T-helper 17 cell (primary cell): ENCODE results near the gene NKAIN2. TPM values are rescaled to one million over a fixed set of nuclear protein-coding genes. Genes with fewer than 3 reads are reported as not detected.
"Not testable (repeated sequence)": the region's sequence is repeated elsewhere in the genome, so short reads cannot be mapped to it uniquely, and the experiment has no call there.

Source experiments
- ATAC-seq: fragments of 150-1000 bp; cut with Tn5 transposase; 2 replicates; pipeline ENCODE4 v1.10.0; 2021; ENCODE audit warnings: mild to moderate bottlenecking, moderate library complexity
- DNase-seq, 3 donors: peaks; one replicate each; pipeline versions ENCODE4 v3.0.0 to v3.0.0-alpha.2; 2020 to 2021
- H3K9me3 ChIP-seq: one replicate; pipeline ENCODE4 v1.7.0; 2013; ENCODE audit warnings: low read length, mild to moderate bottlenecking; ENCODE audit not compliant: control insufficient read depth, poor library complexity, severe bottlenecking
- H3K27ac Mint-ChIP-seq: one replicate; pipeline ENCODE4 v1.8.0; 2022; ENCODE audit warnings: mild to moderate bottlenecking, moderate library complexity, mixed read lengths
- H3K27me3 Mint-ChIP-seq: one replicate; pipeline ENCODE4 v1.8.0; 2022; ENCODE audit warnings: mixed read lengths
- H3K36me3 Mint-ChIP-seq: one replicate; pipeline ENCODE4 v1.8.0; 2022; ENCODE audit warnings: low read depth, mixed read lengths
- H3K4me1 Mint-ChIP-seq: one replicate; pipeline ENCODE4 v1.8.0; 2022; ENCODE audit warnings: mild to moderate bottlenecking, mixed read lengths
- H3K4me3 Mint-ChIP-seq: one replicate; pipeline ENCODE4 v1.8.0; 2022; ENCODE audit warnings: mild to moderate bottlenecking, moderate library complexity, mixed read lengths
- total RNA-seq, 4 donors: library from RNA in 2 of 4; stranded (reverse) in 2 of 4; gene quantifications; one replicate each; pipeline ENCODE4 v1.2.3 and lab custom pipeline; 2022 to 2026

Gene NKAIN2
- total RNA-seq, 2 donors from 2014 or later = 0.13 TPM; not detected in 1

DNA sequence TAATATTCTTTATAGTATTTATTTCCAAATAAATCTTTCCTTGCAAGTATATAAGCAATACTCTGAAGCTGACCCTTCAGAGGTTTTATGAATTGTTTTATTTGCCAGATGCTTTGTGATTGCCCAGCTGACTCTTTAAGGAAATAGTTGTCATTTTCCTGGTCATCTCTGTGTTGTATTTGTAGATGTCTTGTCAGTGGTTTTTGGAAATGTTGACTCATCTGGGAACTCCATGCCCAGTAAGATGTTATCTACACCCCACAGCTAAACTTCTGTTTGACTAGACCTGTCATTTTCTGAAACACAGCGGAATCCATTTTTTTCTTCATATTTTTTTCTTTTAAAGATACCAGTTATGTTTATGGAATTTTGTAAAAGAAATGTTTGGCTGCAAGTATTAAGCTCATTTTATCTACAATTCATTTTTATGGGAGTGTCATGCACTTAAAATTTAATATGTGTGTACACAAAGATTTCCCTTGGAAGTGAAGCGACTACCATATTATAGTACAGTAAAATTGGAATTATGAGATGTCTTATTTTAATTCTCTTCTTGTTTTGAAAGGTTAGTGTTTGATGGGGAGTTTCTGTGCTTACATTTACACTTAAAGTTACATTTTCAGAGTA, 491.0 kb downstream of the NKAIN2 start:
- no peak overlapping the region for H3K27ac Mint-ChIP-seq

DNA sequence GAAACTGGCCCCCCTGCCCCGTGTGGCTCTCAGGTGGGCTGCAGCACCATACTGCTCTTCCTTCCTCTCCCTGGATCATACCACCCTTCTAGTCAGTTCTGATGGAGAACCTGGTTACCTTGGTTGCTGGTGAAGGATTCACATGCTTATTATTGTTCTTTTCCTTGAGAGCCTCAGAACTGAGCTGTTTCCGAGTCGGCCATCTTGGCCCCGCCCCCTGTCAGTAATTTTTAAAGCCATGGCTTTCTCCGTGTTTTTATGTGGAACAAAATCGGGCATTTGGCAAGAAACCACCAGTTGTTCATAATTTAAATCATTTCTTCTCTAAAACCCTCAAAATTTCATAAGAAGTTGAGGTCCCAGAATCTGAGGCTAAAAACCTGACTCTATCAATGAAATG, 493.8 kb downstream of the NKAIN2 start:
- Mint-ChIP-seq H3K4me3 (no peak overlapping the region), H3K36me3 (no peaks in the 10 kb centered on the region), H3K4me1 (no peaks in the 10 kb centered on the region), H3K27me3 (no peaks in the 10 kb centered on the region), H3K27ac (no peak overlapping the region)
- no peaks in the 10 kb centered on the region for H3K9me3 ChIP-seq
- DNase-seq (no peak), ATAC-seq (no peak)

More for the DNA sequence above, 491.0 kb downstream of the NKAIN2 start:
- H3K9me3 ChIP-seq = no peaks in the 10 kb centered on the region
- ATAC-seq (no peak), DNase-seq (no peak)
- no peaks in the 10 kb centered on the region for H3K27me3 Mint-ChIP-seq
- no peaks in the 10 kb centered on the region for H3K4me1 Mint-ChIP-seq
- no peaks in the 10 kb centered on the region for H3K36me3 Mint-ChIP-seq
- H3K4me3 Mint-ChIP-seq = no peak overlapping the region

DNA sequence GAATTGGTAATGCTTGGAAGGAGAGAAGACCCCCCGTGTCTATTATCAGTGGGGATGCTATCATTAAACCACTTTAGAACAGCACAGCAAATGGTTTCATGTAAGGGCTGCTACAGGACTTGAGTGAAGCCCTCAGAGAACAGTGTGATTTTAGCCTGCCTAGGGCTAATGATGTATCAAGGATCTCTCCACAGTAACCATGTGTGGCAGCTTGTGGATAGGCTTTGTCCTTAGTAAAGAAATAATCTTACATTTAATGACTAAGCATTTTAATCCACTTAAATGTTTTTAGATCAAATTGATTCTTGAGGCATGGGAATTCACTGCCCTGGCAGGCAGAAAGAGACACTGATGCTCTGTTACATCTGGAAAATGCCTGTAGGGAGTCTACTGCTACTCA, 495.1 kb downstream of the NKAIN2 start:
- Mint-ChIP-seq H3K27ac (no peak overlapping the region), H3K4me3 (no peak overlapping the region), H3K36me3 (no peaks in the 10 kb centered on the region), H3K27me3 (no peaks in the 10 kb centered on the region), H3K4me1 (no peaks in the 10 kb centered on the region)
- H3K9me3 ChIP-seq = no peaks in the 10 kb centered on the region
- no peak for DNase-seq
- ATAC-seq = no peak

DNA sequence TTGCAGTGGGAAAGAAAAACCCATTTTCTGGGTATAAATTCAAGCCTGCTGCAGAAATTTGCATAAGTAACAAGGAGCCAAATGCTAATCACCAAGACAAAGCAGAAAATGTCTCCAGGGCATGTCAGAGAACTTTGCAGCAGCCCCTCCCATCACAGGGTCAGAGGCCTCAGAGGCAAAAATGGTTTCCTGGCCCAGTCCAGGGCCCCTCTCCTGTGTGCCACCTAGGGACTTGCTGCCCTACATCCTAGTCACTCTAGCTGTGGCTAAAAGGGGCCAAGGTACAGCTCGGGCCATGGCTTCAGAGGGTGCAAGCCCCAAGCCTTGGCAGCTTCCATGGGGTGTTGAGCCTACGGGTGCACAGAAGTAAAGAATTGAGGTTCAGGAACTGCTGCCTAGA, 497.2 kb downstream of the NKAIN2 start:
- H3K27me3 Mint-ChIP-seq, H3K36me3 Mint-ChIP-seq, H3K9me3 ChIP-seq, H3K4me1 Mint-ChIP-seq, H3K4me3 Mint-ChIP-seq, H3K27ac Mint-ChIP-seq, ATAC-seq, DNase-seq: not testable (repeated sequence)

DNA sequence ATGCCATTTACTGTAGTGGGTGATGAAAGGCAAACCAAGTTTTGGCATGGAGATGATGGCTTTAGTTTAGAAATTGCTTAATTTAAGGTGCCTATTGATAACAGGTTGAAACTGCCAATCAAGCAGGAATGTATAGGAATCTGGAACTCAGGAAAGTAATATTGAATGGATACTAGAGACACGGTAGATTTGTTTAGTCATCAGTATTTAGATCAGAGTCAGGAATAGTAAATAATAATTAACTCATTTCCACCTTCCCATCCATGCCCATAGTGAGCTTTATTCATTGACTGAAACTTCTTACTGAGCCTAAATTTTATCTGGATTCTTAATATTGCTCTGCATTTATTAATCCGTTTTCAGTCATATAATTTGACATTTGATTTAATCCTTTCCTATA, 500.3 kb downstream of the NKAIN2 start:
- Mint-ChIP-seq H3K27me3 (no peaks in the 10 kb centered on the region), H3K4me1 (no peaks in the 10 kb centered on the region), H3K36me3 (no peaks in the 10 kb centered on the region), H3K4me3 (no peak overlapping the region), H3K27ac (no peak overlapping the region)
- ATAC-seq (no peak), DNase-seq (no peak)
- H3K9me3 ChIP-seq = no peaks in the 10 kb centered on the region

DNA sequence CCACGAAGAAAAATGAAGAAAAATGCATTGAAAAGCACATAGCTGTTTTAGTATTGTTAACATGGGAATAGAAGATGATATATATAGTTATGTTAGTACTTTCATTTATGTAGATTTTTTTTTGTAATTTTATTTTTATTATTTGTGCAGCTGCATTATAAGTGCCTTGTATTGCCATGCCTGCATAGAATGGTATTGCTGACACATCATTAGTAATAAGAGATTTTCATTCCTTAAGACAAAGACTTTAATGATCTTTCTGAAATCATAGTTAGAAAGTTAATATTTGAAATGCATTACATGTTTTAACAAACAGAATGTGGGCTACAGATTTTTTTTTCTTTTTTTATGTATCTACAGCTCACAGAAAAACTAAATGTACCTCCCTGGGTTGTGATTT, 506.5 kb downstream of the NKAIN2 start:
- no peak for ATAC-seq
- H3K4me1 Mint-ChIP-seq = no peaks in the 10 kb centered on the region
- H3K9me3 ChIP-seq = no peaks in the 10 kb centered on the region
- no peak for DNase-seq
- no peaks in the 10 kb centered on the region for H3K27me3 Mint-ChIP-seq
- H3K27ac Mint-ChIP-seq = no peak overlapping the region
- no peak overlapping the region for H3K4me3 Mint-ChIP-seq
- no peaks in the 10 kb centered on the region for H3K36me3 Mint-ChIP-seq

GRCh38 chr6:124319410-124319809, 515.7 kb downstream of the NKAIN2 start:
- Mint-ChIP-seq H3K4me3 (no peak overlapping the region), H3K27me3 (no peaks in the 10 kb centered on the region), H3K27ac (no peak overlapping the region), H3K36me3 (no peaks in the 10 kb centered on the region), H3K4me1 (no peaks in the 10 kb centered on the region)
- no peak for ATAC-seq
- no peaks in the 10 kb centered on the region for H3K9me3 ChIP-seq
- DNase-seq = no peak

DNA sequence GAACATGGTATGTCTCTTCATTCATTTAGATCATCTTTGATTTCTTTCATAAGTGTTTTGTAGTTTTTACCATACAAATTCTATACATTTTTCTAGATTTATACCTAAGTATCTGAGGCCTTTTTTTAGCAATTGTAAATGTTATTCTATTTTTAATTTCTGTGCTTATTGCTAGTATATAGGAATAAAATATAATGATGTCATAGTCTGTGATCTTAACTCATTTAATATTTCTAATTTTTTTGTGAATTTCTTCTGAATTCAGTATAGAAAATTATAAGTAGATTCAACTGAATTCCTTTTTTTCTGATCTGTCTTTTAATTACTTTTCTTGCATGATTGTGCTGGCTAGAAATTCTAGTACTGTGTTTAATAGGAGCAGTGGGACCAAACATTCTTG, 520.6 kb downstream of the NKAIN2 start:
- ATAC-seq (no peak), DNase-seq (no peak)
- Mint-ChIP-seq H3K27me3 (no peaks in the 10 kb centered on the region), H3K4me3 (no peak overlapping the region), H3K27ac (no peak overlapping the region), H3K4me1 (no peaks in the 10 kb centered on the region), H3K36me3 (no peaks in the 10 kb centered on the region)
- no peaks in the 10 kb centered on the region for H3K9me3 ChIP-seq

- Mint-ChIP-seq H3K27ac (no peak overlapping the region), H3K4me3 (no peak overlapping the region), H3K4me1 (no peaks in the 10 kb centered on the region), H3K36me3 (no peaks in the 10 kb centered on the region), H3K27me3 (no peaks in the 10 kb centered on the region)
- H3K9me3 ChIP-seq = no peaks in the 10 kb centered on the region
- no peak for DNase-seq
- ATAC-seq = no peak
Observed at GRCh38 chr6:124330197-124330596, 526.5 kb downstream of the NKAIN2 start.

DNA sequence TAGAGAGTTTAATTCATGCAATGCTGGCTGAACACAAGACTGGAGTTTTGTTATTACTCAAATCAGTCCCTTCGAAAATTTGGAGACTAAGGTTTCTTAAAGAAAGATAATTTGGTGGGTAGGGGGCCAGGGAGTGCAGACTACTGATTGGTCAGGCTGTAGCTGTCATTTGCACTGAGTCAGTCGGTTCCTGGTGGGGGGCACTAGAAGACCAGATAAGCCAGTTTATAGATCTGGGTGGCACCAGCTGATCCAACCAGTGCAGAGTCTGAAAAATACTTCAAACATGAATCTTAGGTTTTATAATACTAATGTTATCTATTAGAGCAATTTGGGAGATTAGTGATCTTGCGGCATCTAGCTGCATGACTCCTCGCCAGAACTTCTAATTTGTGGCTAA, 530.7 kb downstream of the NKAIN2 start:
- Mint-ChIP-seq H3K4me3 (no peak overlapping the region), H3K4me1 (no peaks in the 10 kb centered on the region), H3K27ac (no peak overlapping the region), H3K27me3 (no peaks in the 10 kb centered on the region), H3K36me3 (no peaks in the 10 kb centered on the region)
- no peaks in the 10 kb centered on the region for H3K9me3 ChIP-seq
- DNase-seq (no peak), ATAC-seq (no peak)

GRCh38 chr6:124339610-124340334, 536.1 kb downstream of the NKAIN2 start:
- Mint-ChIP-seq H3K36me3 (no peaks in the 10 kb centered on the region), H3K4me3 (no peak overlapping the region), H3K27me3 (no peaks in the 10 kb centered on the region), H3K4me1 (no peaks in the 10 kb centered on the region), H3K27ac (no peak overlapping the region)
- no peaks in the 10 kb centered on the region for H3K9me3 ChIP-seq
- no peak for DNase-seq
- no peak for ATAC-seq

- H3K4me3 Mint-ChIP-seq, H3K27me3 Mint-ChIP-seq, H3K27ac Mint-ChIP-seq, H3K36me3 Mint-ChIP-seq, H3K9me3 ChIP-seq, ATAC-seq, H3K4me1 Mint-ChIP-seq, DNase-seq: not testable (repeated sequence)
Observed at GRCh38 chr6:124348339-124348738, 544.7 kb downstream of the NKAIN2 start.

DNA sequence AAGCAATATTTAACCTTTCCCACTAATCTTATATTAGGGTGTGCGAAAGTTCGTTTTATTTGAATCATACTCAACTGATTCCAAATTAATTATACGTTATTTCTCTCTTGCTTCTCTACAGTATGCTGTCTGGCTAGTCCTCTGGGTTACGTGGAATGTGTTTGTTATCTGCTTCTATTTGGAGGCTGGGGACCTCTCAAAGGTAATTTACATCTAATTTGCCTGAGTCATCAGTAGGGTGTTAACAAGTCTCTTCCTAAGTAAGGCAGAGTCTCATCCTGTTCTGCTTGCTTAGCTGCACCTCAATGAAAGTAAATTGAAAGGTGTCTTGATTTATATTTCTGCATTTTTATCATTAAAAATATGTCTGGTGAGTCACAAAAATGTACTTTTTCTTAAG, 551.5 kb downstream of the NKAIN2 start:
- Mint-ChIP-seq H3K27me3 (no peaks in the 10 kb centered on the region), H3K36me3 (no peaks in the 10 kb centered on the region), H3K4me1 (no peaks in the 10 kb centered on the region), H3K4me3 (no peak overlapping the region), H3K27ac (no peak overlapping the region)
- ATAC-seq (no peak), DNase-seq (no peak)
- peaks cover 2% of the 10 kb centered on the region for H3K9me3 ChIP-seq

DNA sequence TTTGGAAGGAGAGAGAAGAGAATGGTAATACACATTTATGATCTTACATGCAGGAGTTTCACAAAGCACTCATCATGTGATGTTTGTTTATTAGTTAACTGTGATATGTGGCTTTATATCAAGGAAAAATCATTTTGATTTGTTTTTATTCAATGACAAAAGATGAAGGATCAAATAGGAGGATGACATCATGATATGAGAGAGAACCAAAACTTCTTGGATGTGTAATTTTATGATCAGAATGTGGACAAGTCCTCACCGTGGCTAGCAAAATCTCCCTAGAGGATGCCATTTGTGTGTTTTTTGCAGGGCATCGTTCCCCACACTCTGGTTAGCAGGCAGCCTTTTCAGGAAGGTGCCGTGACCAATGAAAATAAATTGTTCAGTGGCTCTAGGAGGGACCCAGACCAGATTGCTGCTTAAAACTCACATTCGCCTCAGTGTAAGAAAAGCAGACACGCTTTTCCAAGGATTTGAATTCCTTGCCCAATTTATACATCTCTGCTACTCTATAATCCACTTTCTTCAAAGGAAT, 552.7 kb downstream of the NKAIN2 start:
- ATAC-seq (no peak), DNase-seq (no peak)
- peaks cover 2% of the 10 kb centered on the region for H3K9me3 ChIP-seq
- Mint-ChIP-seq H3K27ac (no peak overlapping the region), H3K4me3 (no peak overlapping the region), H3K36me3 (no peaks in the 10 kb centered on the region), H3K4me1 (no peaks in the 10 kb centered on the region), H3K27me3 (no peaks in the 10 kb centered on the region)
